Activated CD4-positive, alpha-beta memory T cell treated with anti-CD3 and anti-CD28 coated beads for 36 hours (primary cell): ENCODE data around the gene MYBPC2. TPM values are rescaled to one million over a fixed set of nuclear protein-coding genes. Genes with fewer than 3 reads are reported as not detected.

Experiments used
- CTCF ChIA-PET: fragments of 350-600 bp; sonication (Branson Sonifier 250); formaldehyde crosslinking; loops from one replicate; lab custom pipeline; 2021; ENCODE audit warnings: antibody characterized with exemption, inconsistent platforms; lab: Charles Lee
- POLR2A ChIA-PET: fragments of 350-600 bp; sonication (Branson Sonifier 250); formaldehyde crosslinking; loops from one replicate; lab custom pipeline; 2021; ENCODE audit warnings: antibody characterized with exemption; lab: Charles Lee
- DNase-seq: peaks from one replicate; pipeline ENCODE4 v3.0.0-alpha.2; 2020
- H3K27ac Mint-ChIP-seq: one replicate; pipeline ENCODE4 v1.8.0; 2021; ENCODE audit warnings: mixed read lengths
- H3K27me3 Mint-ChIP-seq: one replicate; pipeline ENCODE4 v1.8.0; 2021; ENCODE audit warnings: mixed read lengths
- H3K36me3 Mint-ChIP-seq: one replicate; pipeline ENCODE4 v1.8.0; 2021; ENCODE audit warnings: mixed read lengths
- H3K4me1 Mint-ChIP-seq: one replicate; pipeline ENCODE4 v1.8.0; 2021; ENCODE audit warnings: low read depth, mixed read lengths
- H3K4me3 Mint-ChIP-seq: one replicate; pipeline ENCODE4 v1.8.0; 2021; ENCODE audit warnings: mild to moderate bottlenecking, mixed read lengths
- H3K9me3 Mint-ChIP-seq: one replicate; pipeline ENCODE4 v1.8.0; 2021; ENCODE audit warnings: mixed read lengths
- intact Hi-C: fragments of 100-400 bp; cut with micrococcal nuclease; formaldehyde crosslinking; loops from one replicate; pipeline ENCODE4 v1.15.1; 2023
- total RNA-seq, 2 experiments: library from RNA; stranded (reverse); gene quantifications; one replicate each; pipeline ENCODE4 v1.2.3, GENCODE V29; 2021

The MYBPC2 gene
- total RNA-seq, 2 experiments from 2014 or later: 0.38 to 0.94 TPM

GRCh38 chr19:50490991-50491472, 58.3 kb downstream of the MYBPC2 start:
- no peak for DNase-seq

GRCh38 chr19:50492303-50493052, 59.8 kb downstream of the MYBPC2 start:
- peak; percentile 62 for DNase-seq
- Mint-ChIP-seq H3K4me1 (peaks cover 19% of the 10 kb centered on the region), H3K9me3 (no peaks in the 10 kb centered on the region), H3K36me3 (no peaks in the 10 kb centered on the region), H3K27ac (peak overlapping the region; percentile 42), H3K27me3 (no peaks in the 10 kb centered on the region), H3K4me3 (no peak overlapping the region)
- ChIA-PET POLR2A (no interaction called here), CTCF (no interaction called here)
- intact Hi-C loops: no loop called here

More at GRCh38 chr19:50490991-50491472, 58.3 kb downstream of the MYBPC2 start:
- ChIA-PET CTCF (interaction anchor here (0.5 kb wide), 1 partner anchor 80 kb away, joined by 3 read pairs; no protein-coding TSS in a partner anchor), POLR2A (no interaction called here)
- no peak overlapping the region for H3K27ac Mint-ChIP-seq
- peaks cover 5% of the 10 kb centered on the region for H3K9me3 Mint-ChIP-seq
- H3K4me3 Mint-ChIP-seq: no peak overlapping the region
- H3K4me1 Mint-ChIP-seq: peaks cover 19% of the 10 kb centered on the region
- intact Hi-C loops: no loop called here
- H3K27me3 Mint-ChIP-seq: no peaks in the 10 kb centered on the region
- no peaks in the 10 kb centered on the region for H3K36me3 Mint-ChIP-seq

- POLR2A ChIA-PET: no interaction called here
- H3K27me3 Mint-ChIP-seq: no peaks in the 10 kb centered on the region
- DNase-seq: no peak
- H3K9me3 Mint-ChIP-seq: no peaks in the 10 kb centered on the region
- H3K4me1 Mint-ChIP-seq: peaks cover 19% of the 10 kb centered on the region
- intact Hi-C loops: no loop called here
- no peaks in the 10 kb centered on the region for H3K36me3 Mint-ChIP-seq
- H3K4me3 Mint-ChIP-seq: no peak overlapping the region
- H3K27ac Mint-ChIP-seq: no peak overlapping the region
- CTCF ChIA-PET: no interaction called here
Observed at GRCh38 chr19:50493171-50493570, 60.5 kb downstream of the MYBPC2 start.

- Mint-ChIP-seq H3K27me3 (no peaks in the 10 kb centered on the region), H3K4me3 (no peak overlapping the region), H3K27ac (no peak overlapping the region), H3K4me1 (peaks cover 19% of the 10 kb centered on the region), H3K9me3 (no peaks in the 10 kb centered on the region), H3K36me3 (no peaks in the 10 kb centered on the region)
- intact Hi-C loops: no loop called here
- no peak for DNase-seq
- ChIA-PET POLR2A (no interaction called here), CTCF (no interaction called here)
Observed at GRCh38 chr19:50494186-50495019, 61.7 kb downstream of the MYBPC2 start.

GRCh38 chr19:50495020-50495531, 62.4 kb downstream of the MYBPC2 start:
- Mint-ChIP-seq H3K27me3 (no peaks in the 10 kb centered on the region), H3K36me3 (no peaks in the 10 kb centered on the region), H3K27ac (no peak overlapping the region), H3K4me3 (no peak overlapping the region), H3K9me3 (no peaks in the 10 kb centered on the region), H3K4me1 (peaks cover 19% of the 10 kb centered on the region)
- no peak for DNase-seq
- intact Hi-C loops: no loop called here
- CTCF ChIA-PET: no interaction called here
- POLR2A ChIA-PET: no interaction called here

GRCh38 chr19:50496189-50497021, 63.7 kb downstream of the MYBPC2 start:
- intact Hi-C loops: no loop called here
- POLR2A ChIA-PET: interaction anchor here (0.7 kb wide), 1 partner anchor 19 kb away, joined by 3 read pairs; no protein-coding TSS in a partner anchor
- CTCF ChIA-PET: interaction anchor here (0.5 kb wide), 2 partner anchors 39 to 69 kb away, joined by 3 to 4 read pairs; no protein-coding TSS in a partner anchor
- H3K36me3 Mint-ChIP-seq: no peaks in the 10 kb centered on the region
- H3K4me3 Mint-ChIP-seq: no peak overlapping the region
- H3K9me3 Mint-ChIP-seq: no peaks in the 10 kb centered on the region
- no peaks in the 10 kb centered on the region for H3K27me3 Mint-ChIP-seq
- DNase-seq: no peak
- H3K27ac Mint-ChIP-seq: no peak overlapping the region
- H3K4me1 Mint-ChIP-seq: peaks cover 10% of the 10 kb centered on the region

- Mint-ChIP-seq H3K4me1 (peaks cover 4% of the 10 kb centered on the region), H3K36me3 (peaks cover 1% of the 10 kb centered on the region), H3K27ac (no peak overlapping the region), H3K4me3 (no peak overlapping the region), H3K27me3 (no peaks in the 10 kb centered on the region), H3K9me3 (no peaks in the 10 kb centered on the region)
- no peak for DNase-seq
- ChIA-PET CTCF (interaction anchor here (0.5 kb wide), 2 partner anchors 39 to 70 kb away, joined by 3 to 4 read pairs; no protein-coding TSS in a partner anchor), POLR2A (no interaction called here)
- intact Hi-C loops: no loop called here
Observed at GRCh38 chr19:50497022-50497405, 64.3 kb downstream of the MYBPC2 start.

- H3K4me1 Mint-ChIP-seq: no peaks in the 10 kb centered on the region
- POLR2A ChIA-PET: no interaction called here
- no peak for DNase-seq
- intact Hi-C loops: no loop called here
- no peaks in the 10 kb centered on the region for H3K27me3 Mint-ChIP-seq
- H3K9me3 Mint-ChIP-seq: no peaks in the 10 kb centered on the region
- CTCF ChIA-PET: no interaction called here
- H3K36me3 Mint-ChIP-seq: peaks cover 1% of the 10 kb centered on the region
- H3K27ac Mint-ChIP-seq: no peak overlapping the region
- H3K4me3 Mint-ChIP-seq: no peak overlapping the region
Observed at GRCh38 chr19:50498219-50499056, 65.7 kb downstream of the MYBPC2 start.

GRCh38 chr19:50500060-50500752, 67.5 kb downstream of the MYBPC2 start:
- DNase-seq: peak; percentile 23
- Mint-ChIP-seq H3K9me3 (no peaks in the 10 kb centered on the region), H3K27ac (no peak overlapping the region), H3K36me3 (peaks cover 1% of the 10 kb centered on the region), H3K27me3 (no peaks in the 10 kb centered on the region), H3K4me1 (no peaks in the 10 kb centered on the region), H3K4me3 (no peak overlapping the region)
- CTCF ChIA-PET: interaction anchor here (1.2 to 1.5 kb wide), 2 partner anchors 14 to 284 kb away, joined by 3 to 4 read pairs; no protein-coding TSS in a partner anchor
- intact Hi-C loops: no loop called here
- POLR2A ChIA-PET: no interaction called here

GRCh38 chr19:50500753-50501151, 68.1 kb downstream of the MYBPC2 start:
- CTCF ChIA-PET: interaction anchor here (1.2 to 1.5 kb wide), 2 partner anchors 14 to 283 kb away, joined by 3 to 4 read pairs; no protein-coding TSS in a partner anchor

More at GRCh38 chr19:50500753-50501151, 68.1 kb downstream of the MYBPC2 start:
- Mint-ChIP-seq H3K9me3 (no peaks in the 10 kb centered on the region), H3K27me3 (no peaks in the 10 kb centered on the region), H3K4me1 (no peaks in the 10 kb centered on the region), H3K27ac (no peak overlapping the region), H3K4me3 (no peak overlapping the region), H3K36me3 (peaks cover 1% of the 10 kb centered on the region)
- POLR2A ChIA-PET: no interaction called here
- intact Hi-C loops: no loop called here
- DNase-seq: no peak
